PC-3 (cell line): ENCODE results near the gene MAG. TPM values are rescaled to one million over a fixed set of nuclear protein-coding genes. Genes with fewer than 3 reads are reported as not detected.

Experiments
- ATAC-seq: fragments of 200-7000 bp; cut with Tn5 transposase; 2 replicates; pipeline ENCODE4 v1.9.1; 2020; ENCODE audit warnings: mild to moderate bottlenecking, moderate library complexity
- BruUV-seq: library from RNA; stranded (reverse); fragments of 400-500 nt; replicated peaks from 2 replicates; lab custom pipeline; 2021; lab: Mats Ljungman, UMichigan
- CTCF ChIA-PET: fragments of 300-600 bp; sonication (Branson Sonifier 250); formaldehyde crosslinking; loops from one replicate; lab custom pipeline; 2022; ENCODE audit warnings: antibody characterized with exemption; lab: Charles Lee
- POLR2A ChIA-PET: fragments of 300-600 bp; sonication (Branson Sonifier 250); formaldehyde crosslinking; loops from one replicate; lab custom pipeline; 2022; ENCODE audit warnings: antibody characterized with exemption; ENCODE audit not compliant: unreplicated experiment; lab: Charles Lee
- DNase-seq: peaks from one replicate; pipeline ENCODE4 v3.0.0-alpha.2; 2015
- H2AFZ ChIP-seq: fragments of 300-600 bp; sonication (generic); 2 replicates; pipeline ENCODE4 v1.6.0; 2016; ENCODE audit warnings: antibody characterized with exemption, low read length
- H3F3A ChIP-seq: fragments of 300-600 bp; sonication (generic); one replicate; pipeline ENCODE4 v1.6.0; 2017; ENCODE audit warnings: antibody characterized with exemption, low read length, control low read depth, mild to moderate bottlenecking; ENCODE audit not compliant: unreplicated experiment
- H3K27ac ChIP-seq: fragments of 300-600 bp; sonication (generic); 2 replicates; pipeline ENCODE4 v1.5.1; 2016; ENCODE audit warnings: mild to moderate bottlenecking, low read length
- H3K27me3 ChIP-seq: fragments of 300-600 bp; sonication (generic); 2 replicates; pipeline ENCODE4 v1.6.1; 2016; ENCODE audit warnings: low read length, mixed read lengths
- H3K36me3 ChIP-seq: fragments of 300-600 bp; sonication (generic); 2 replicates; pipeline ENCODE4 v1.6.1; 2016; ENCODE audit warnings: low read depth, mixed run types, low read length, mixed read lengths
- H3K4me1 ChIP-seq: fragments of 300-600 bp; sonication (generic); 2 replicates; pipeline ENCODE4 v1.5.1; 2016; ENCODE audit warnings: low read length; ENCODE audit not compliant: insufficient read depth
- H3K4me2 ChIP-seq: fragments of 300-600 bp; sonication (generic); 2 replicates; pipeline ENCODE4 v1.6.0; 2016; ENCODE audit warnings: low read length
- H3K4me3 ChIP-seq: fragments of 300-600 bp; sonication (generic); 2 replicates; pipeline ENCODE4 v1.5.1; 2016; ENCODE audit warnings: mild to moderate bottlenecking, low read length, mixed read lengths
- H3K79me2 ChIP-seq: fragments of 300-600 bp; sonication (generic); 2 replicates; pipeline ENCODE4 v1.6.1; 2017; ENCODE audit warnings: low read length, mixed read lengths
- H3K9ac ChIP-seq: fragments of 300-600 bp; sonication (generic); 2 replicates; pipeline ENCODE4 v1.6.0; 2016; ENCODE audit warnings: mild to moderate bottlenecking, low read length
- H3K9me2 ChIP-seq: fragments of 300-600 bp; sonication (generic); replicated peaks from 2 replicates; pipeline ENCODE4 v1.6.1; 2016; ENCODE audit warnings: mixed run types, low read length, mixed read lengths
- H3K9me3 ChIP-seq: fragments of 300-600 bp; sonication (generic); 2 replicates; pipeline ENCODE4 v1.6.1; 2016; ENCODE audit warnings: low read length, mixed read lengths
- H4K20me1 ChIP-seq: fragments of 300-600 bp; sonication (generic); 2 replicates; pipeline ENCODE4 v1.6.1; 2016; ENCODE audit warnings: low read length, mixed read lengths
- CTCF ChIP-seq: fragments of 300-600 bp; sonication (generic); conservative IDR thresholded peaks from 2 replicates; pipeline ENCODE4 v1.5.1; 2017; ENCODE audit warnings: antibody characterized with exemption, low read depth, mild to moderate bottlenecking, low read length
- EZH2 ChIP-seq: fragments of 300-600 bp; sonication (generic); IDR thresholded peaks from one replicate; pipeline ENCODE4 v1.6.1; 2017; ENCODE audit warnings: antibody characterized with exemption, mild to moderate bottlenecking, low read length; ENCODE audit not compliant: unreplicated experiment
- EZH2phosphoT487 ChIP-seq: fragments of 300-600 bp; sonication (generic); IDR thresholded peaks from 2 replicates; pipeline ENCODE4 v1.6.1; 2018; ENCODE audit warnings: mild to moderate bottlenecking, antibody characterized with exemption, low read length, borderline replicate concordance
- intact Hi-C: fragments of 100-400 bp; cut with micrococcal nuclease; formaldehyde crosslinking; loops from 2 replicates; pipeline ENCODE4 v1.9.0; 2023
- total RNA-seq: library from RNA; depleted of rRNA; stranded (reverse); fragments of >200 nt; gene quantifications from 2 replicates; pipeline ENCODE4 v1.2.3, GENCODE V29; 2014

Gene MAG
- total RNA-seq, 1 experiment from 2014 or later: not detected

DNA sequence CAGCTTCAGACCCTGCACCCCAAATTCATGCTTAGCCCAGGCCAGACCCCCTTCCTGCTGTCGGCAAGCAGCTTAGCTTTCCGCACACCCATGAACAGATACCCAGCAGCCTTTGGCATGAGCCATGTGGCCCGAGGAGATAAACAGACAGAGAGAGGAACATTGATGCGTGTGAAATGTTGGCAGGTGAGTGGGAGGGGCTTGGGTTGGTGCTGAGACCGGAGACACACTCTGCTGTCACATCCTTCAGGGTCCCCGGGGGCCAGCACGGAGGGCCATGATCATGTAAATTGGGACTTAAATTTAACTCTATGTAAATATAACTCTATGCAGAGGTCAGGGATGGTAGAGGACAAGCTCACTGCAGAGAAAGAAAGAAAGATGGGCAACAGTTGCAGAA, 38.5 kb downstream of the MAG start:
- ATAC-seq: no peak
- Histone ChIP-seq H4K20me1 (no peaks in the 10 kb centered on the region), H3K36me3 (no peaks in the 10 kb centered on the region), H2AFZ (no peak overlapping the region), H3K9ac (no peak overlapping the region), H3K4me1 (no peaks in the 10 kb centered on the region), H3F3A (no peaks in the 10 kb centered on the region), H3K9me3 (no peaks in the 10 kb centered on the region), H3K79me2 (no peaks in the 10 kb centered on the region), H3K27ac (no peak overlapping the region), H3K9me2 (no peaks in the 10 kb centered on the region), H3K4me2 (no peak overlapping the region), H3K27me3 (no peaks in the 10 kb centered on the region), H3K4me3 (no peak overlapping the region)
- TF ChIP-seq EZH2phosphoT487: no peak
- no peak for TF ChIP-seq EZH2
- TF ChIP-seq CTCF: no peak
- intact Hi-C loops: no loop called here
- BruUV-seq: no TSS peak
- no peak for DNase-seq
- ChIA-PET POLR2A (no interaction called here), CTCF (no interaction called here)

DNA sequence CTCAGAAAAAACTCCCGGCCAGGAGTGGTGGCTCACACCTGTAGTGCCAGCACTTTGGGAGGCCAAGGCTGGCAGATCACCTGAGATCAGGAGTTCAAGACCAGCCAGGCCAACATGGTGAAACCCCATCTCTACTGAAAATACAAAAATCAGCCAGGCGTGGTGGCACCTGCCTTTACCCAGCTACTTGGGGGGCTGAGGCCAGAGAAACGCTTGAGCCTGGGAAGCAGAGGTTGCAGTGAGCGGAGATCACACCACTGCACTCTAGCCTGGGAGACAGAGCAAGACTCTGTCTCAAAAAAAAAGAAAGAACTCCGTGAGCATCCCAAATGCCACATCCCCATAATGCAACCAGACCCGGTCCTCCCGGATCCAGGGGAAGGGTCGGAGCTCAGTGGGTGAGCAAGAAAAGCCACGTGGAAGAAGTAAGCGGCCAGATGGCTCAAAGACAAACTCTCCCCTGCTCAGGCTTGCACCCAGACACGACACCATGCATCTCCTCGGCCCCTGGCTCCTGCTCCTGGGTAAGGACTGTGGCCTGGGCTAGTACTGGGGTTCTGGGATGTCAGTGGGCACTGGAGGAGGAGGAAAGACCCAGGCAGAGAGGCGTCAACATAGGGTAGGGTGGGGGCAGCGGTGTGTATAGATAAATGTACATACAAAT, 39.7 kb downstream of the MAG start:
- no peak overlapping the region for H3K27ac ChIP-seq
- H3K9me3 ChIP-seq: no peaks in the 10 kb centered on the region
- H3K36me3 ChIP-seq: no peaks in the 10 kb centered on the region
- H3K9me2 ChIP-seq: no peaks in the 10 kb centered on the region
- H3K4me2 ChIP-seq: no peak overlapping the region
- no peaks in the 10 kb centered on the region for H3K4me1 ChIP-seq
- no peak overlapping the region for H2AFZ ChIP-seq
- POLR2A ChIA-PET: no interaction called here
- TF ChIP-seq CTCF (no peak), EZH2phosphoT487 (no peak), EZH2 (no peak)
- no peaks in the 10 kb centered on the region for H4K20me1 ChIP-seq
- H3K9ac ChIP-seq: no peak overlapping the region
- no peak overlapping the region for H3K4me3 ChIP-seq
- no peaks in the 10 kb centered on the region for H3F3A ChIP-seq
- CTCF ChIA-PET: no interaction called here
- intact Hi-C loops: no loop called here
- BruUV-seq: no TSS peak
- no peak for DNase-seq
- no peak for ATAC-seq
- H3K79me2 ChIP-seq: no peaks in the 10 kb centered on the region
- no peaks in the 10 kb centered on the region for H3K27me3 ChIP-seq

DNA sequence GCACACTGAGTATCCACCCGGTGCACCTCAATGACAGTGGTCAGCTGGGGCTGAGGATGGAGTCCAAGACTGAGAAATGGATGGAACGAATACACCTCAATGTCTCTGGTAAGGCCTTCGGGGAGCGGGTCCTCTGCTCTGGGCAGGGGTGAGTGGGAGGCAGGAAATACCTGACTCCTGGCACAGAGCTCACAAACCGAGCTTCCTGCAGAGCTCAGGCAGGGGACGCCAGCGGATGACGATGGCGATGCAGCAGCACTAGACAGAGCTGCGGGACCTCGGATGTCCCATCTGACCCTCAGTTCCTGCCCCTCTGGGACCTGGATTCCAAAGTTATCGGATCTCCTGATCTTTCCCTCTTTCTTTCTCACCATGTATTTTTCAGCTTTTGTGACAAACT, 40.9 kb downstream of the MAG start:
- no peak for ATAC-seq
- no peaks in the 10 kb centered on the region for H4K20me1 ChIP-seq
- H3K27ac ChIP-seq: no peak overlapping the region
- no peaks in the 10 kb centered on the region for H3K9me3 ChIP-seq
- intact Hi-C loops: no loop called here
- no peak overlapping the region for H2AFZ ChIP-seq
- ChIA-PET POLR2A (no interaction called here), CTCF (no interaction called here)
- H3K4me3 ChIP-seq: no peak overlapping the region
- no peaks in the 10 kb centered on the region for H3K9me2 ChIP-seq
- no peak overlapping the region for H3K9ac ChIP-seq
- DNase-seq: no peak
- H3K79me2 ChIP-seq: no peaks in the 10 kb centered on the region
- no TSS peak for BruUV-seq
- no peaks in the 10 kb centered on the region for H3F3A ChIP-seq
- TF ChIP-seq EZH2phosphoT487: no peak
- no peak for TF ChIP-seq CTCF
- no peak for TF ChIP-seq EZH2
- no peaks in the 10 kb centered on the region for H3K27me3 ChIP-seq
- no peaks in the 10 kb centered on the region for H3K36me3 ChIP-seq
- H3K4me2 ChIP-seq: no peak overlapping the region
- H3K4me1 ChIP-seq: no peaks in the 10 kb centered on the region
